GM23248 (cell line): ENCODE measurements around the gene ASB3. TPM values are rescaled to one million over a fixed set of nuclear protein-coding genes. Genes with fewer than 3 reads are reported as not detected.

Experiments used
- DNase-seq: peaks from one replicate; pipeline ENCODE4 v3.0.0-alpha.2; 2015
- H2AFZ ChIP-seq: fragments of 200-600 bp; sonication (generic); 2 replicates; pipeline ENCODE4 v1.6.1; 2016; ENCODE audit warnings: antibody characterized with exemption
- H3F3A ChIP-seq: fragments of 200-600 bp; sonication (generic); 2 replicates; pipeline ENCODE4 v1.6.1; 2016; ENCODE audit warnings: mild to moderate bottlenecking, antibody characterized with exemption, mixed run types; ENCODE audit not compliant: insufficient read depth
- H3K27ac ChIP-seq: fragments of 200-600 bp; sonication (generic); 2 replicates; pipeline ENCODE4 v1.5.1; 2016; ENCODE audit warnings: mild to moderate bottlenecking
- H3K27me3 ChIP-seq: fragments of 200-600 bp; sonication (generic); replicated peaks from 2 replicates; pipeline ENCODE4 v1.6.1; 2016; ENCODE audit warnings: mild to moderate bottlenecking; ENCODE audit not compliant: insufficient read depth
- H3K36me3 ChIP-seq: fragments of 200-600 bp; sonication (generic); 2 replicates; pipeline ENCODE4 v1.6.1; 2016; ENCODE audit warnings: low read depth, mild to moderate bottlenecking
- H3K4me1 ChIP-seq: fragments of 200-600 bp; sonication (generic); 2 replicates; pipeline ENCODE4 v1.6.1; 2016; ENCODE audit warnings: mild to moderate bottlenecking; ENCODE audit not compliant: insufficient read depth
- H3K4me2 ChIP-seq: fragments of 200-600 bp; sonication (generic); one replicate; pipeline ENCODE4 v1.6.1; 2016; ENCODE audit warnings: mild to moderate bottlenecking; ENCODE audit not compliant: unreplicated experiment
- H3K4me3 ChIP-seq: fragments of 200-600 bp; sonication (generic); 2 replicates; pipeline ENCODE4 v1.5.1; 2016; ENCODE audit warnings: mild to moderate bottlenecking
- H3K79me2 ChIP-seq: fragments of 200-600 bp; sonication (generic); 2 replicates; pipeline ENCODE4 v1.6.1; 2016; ENCODE audit warnings: mild to moderate bottlenecking; ENCODE audit not compliant: insufficient read depth
- H3K9ac ChIP-seq: fragments of 200-600 bp; sonication (generic); 2 replicates; pipeline ENCODE4 v1.6.1; 2016; ENCODE audit warnings: mild to moderate bottlenecking
- H3K9me2 ChIP-seq: fragments of 200-600 bp; sonication (generic); 2 replicates; pipeline ENCODE4 v1.6.1; 2016; ENCODE audit warnings: mixed run types, mild to moderate bottlenecking, moderate library complexity; ENCODE audit not compliant: insufficient read depth
- H3K9me3 ChIP-seq: fragments of 200-600 bp; sonication (generic); one replicate; pipeline ENCODE4 v1.6.1; 2017; ENCODE audit warnings: low read depth
- H4K20me1 ChIP-seq: fragments of 200-600 bp; sonication (generic); 2 replicates; pipeline ENCODE4 v1.6.0; 2016; ENCODE audit not compliant: insufficient read depth
- EZH2 ChIP-seq: fragments of 200-600 bp; sonication (generic); IDR thresholded peaks from 2 replicates; pipeline ENCODE4 v1.6.1; 2018; ENCODE audit warnings: antibody characterized with exemption, mild to moderate bottlenecking; ENCODE audit not compliant: insufficient read depth, poor library complexity, severe bottlenecking
- EZH2phosphoT487 ChIP-seq: fragments of 200-600 bp; sonication (generic); IDR thresholded peaks from 2 replicates; pipeline ENCODE4 v1.6.1; 2018; ENCODE audit warnings: antibody characterized with exemption, moderate library complexity, mild to moderate bottlenecking, low read depth; ENCODE audit not compliant: insufficient read depth
- WGBS, 2 experiments: methylation state at CpG; one replicate each; pipeline ENCODE4 v1.1.6; 2015 to 2017; ENCODE audit warnings: low lambda C conversion rate in 2 of 2, low coverage in 1 of 2; ENCODE audit errors: missing lambda C conversion rate in 2 of 2; 5-methylcytosine and 5-hydroxymethylcytosine counted together
- in situ Hi-C: fragments of 300-500 bp; cut with MboI; formaldehyde crosslinking; loops from 2 replicates; pipeline ENCODE4 v1.15.0; 2020
- polyA plus RNA-seq: library from polyadenylated mRNA; unstranded; fragments of >200 nt; fragmentation: Nextera tagmentation; extraction: Ambion mirVana; gene quantifications from 2 replicates; pipeline ENCODE4 v1.2.1, GENCODE V29; 2016
- total RNA-seq: library from RNA; depleted of rRNA; stranded (reverse); fragments of >200 nt; shearing (Covaris generic); gene quantifications from 2 replicates; pipeline ENCODE4 v1.2.3, GENCODE V29; 2014

The ASB3 gene
- total and polyA plus RNA-seq, 2 experiments from 2014 or later, result 19.9 to 23.0 TPM

DNA sequence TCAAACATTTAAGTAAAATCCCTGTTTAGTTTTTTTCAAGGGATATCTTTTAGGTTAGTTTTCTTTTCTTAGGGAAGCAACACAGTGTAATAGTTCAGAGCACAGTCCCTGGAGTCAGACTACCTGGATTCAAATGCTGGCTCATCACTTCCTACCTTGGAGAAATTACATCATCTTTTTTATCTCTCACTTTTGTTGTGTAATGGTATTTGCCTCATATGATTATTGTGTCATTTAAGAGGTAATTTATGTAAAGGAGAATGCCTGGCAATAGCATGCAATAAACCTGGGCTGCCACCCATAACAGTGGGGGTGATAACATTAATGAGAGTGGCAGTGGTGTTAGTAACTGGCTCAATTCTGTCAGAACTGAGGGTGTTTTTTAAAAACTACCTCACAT is 26.4 kb upstream of the ASB3 start:
- Histone ChIP-seq H3K79me2 (no peaks in the 10 kb centered on the region), H3K9me2 (no peaks in the 10 kb centered on the region), H3K4me2 (no peak overlapping the region), H3K27ac (no peak overlapping the region), H3F3A (no peaks in the 10 kb centered on the region), H4K20me1 (no peaks in the 10 kb centered on the region), H3K9ac (no peak overlapping the region), H3K4me1 (no peaks in the 10 kb centered on the region), H3K9me3 (no peaks in the 10 kb centered on the region), H3K27me3 (no peaks in the 10 kb centered on the region), H3K36me3 (peaks cover 62% of the 10 kb centered on the region), H2AFZ (no peak overlapping the region), H3K4me3 (no peak overlapping the region)
- no peak for TF ChIP-seq EZH2
- no peak for TF ChIP-seq EZH2phosphoT487
- no peak for DNase-seq
- in situ Hi-C loops, result no loop called here

DNA sequence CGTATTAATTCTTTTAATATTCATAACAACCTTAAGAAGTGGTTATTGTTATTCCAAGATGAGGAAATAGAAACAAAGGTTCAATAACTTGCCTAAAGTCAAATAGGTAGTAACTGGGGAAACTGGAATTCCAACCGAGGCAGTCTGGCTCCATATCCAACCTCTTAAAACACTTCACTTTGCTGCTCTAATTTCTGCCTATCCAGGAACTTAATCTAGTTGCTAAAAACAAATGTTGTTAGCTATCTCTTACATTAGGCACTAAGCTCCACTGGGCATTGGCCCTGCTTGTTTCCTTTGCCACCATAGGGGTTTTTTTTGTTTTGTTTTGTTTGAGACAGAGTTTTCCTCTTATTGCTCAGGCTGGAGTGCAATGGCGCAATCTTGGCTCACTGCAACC is 24.8 kb upstream of the ASB3 start:
- H3K36me3 ChIP-seq, result peaks cover 61% of the 10 kb centered on the region

DNA sequence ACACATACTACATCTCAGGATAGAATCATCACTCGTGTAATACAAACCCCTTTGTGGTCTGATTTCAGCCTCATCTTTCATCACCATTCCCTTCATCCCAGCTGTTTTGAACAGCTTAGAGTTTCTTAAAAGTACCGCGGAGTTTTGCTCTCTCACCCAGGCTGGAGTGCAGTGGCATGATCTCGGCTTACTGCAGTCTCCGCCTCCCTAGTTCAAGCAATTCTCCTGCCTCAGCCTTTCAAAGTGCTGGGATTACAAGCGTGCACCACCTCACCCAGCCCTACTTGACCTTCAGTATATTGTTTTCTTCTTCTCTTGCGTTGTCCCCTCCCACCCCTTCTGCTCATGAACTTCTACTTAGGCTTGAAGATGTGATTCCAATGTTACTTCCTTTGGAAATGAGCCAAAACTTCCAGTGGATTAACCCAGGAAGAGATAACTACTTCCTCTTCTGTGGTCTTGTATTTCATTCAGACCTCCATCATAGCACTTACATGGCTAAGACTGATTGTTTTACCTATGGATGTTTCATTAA is 15.9 kb upstream of the ASB3 start:
- Histone ChIP-seq H2AFZ (no peak overlapping the region), H3K9me3 (no peaks in the 10 kb centered on the region), H3K4me3 (no peak overlapping the region), H3K27ac (no peak overlapping the region), H3K4me1 (no peaks in the 10 kb centered on the region), H3K9ac (no peak overlapping the region), H3K4me2 (no peak overlapping the region), H3K79me2 (peaks cover 7% of the 10 kb centered on the region), H4K20me1 (no peaks in the 10 kb centered on the region), H3K36me3 (peaks cover 68% of the 10 kb centered on the region), H3F3A (no peaks in the 10 kb centered on the region), H3K9me2 (no peaks in the 10 kb centered on the region), H3K27me3 (no peaks in the 10 kb centered on the region)
- TF ChIP-seq EZH2, result no peak
- no peak for TF ChIP-seq EZH2phosphoT487
- 76 to 79% methylated on average over 7 of the region's 7 CpGs for WGBS, 2 experiments
- in situ Hi-C loops, result no loop called here
- no peak for DNase-seq

More for the DNA sequence above, 24.8 kb upstream of the ASB3 start:
- Histone ChIP-seq H3K4me2 (no peak overlapping the region), H3K27me3 (no peaks in the 10 kb centered on the region), H2AFZ (no peak overlapping the region), H3K79me2 (no peaks in the 10 kb centered on the region), H4K20me1 (no peaks in the 10 kb centered on the region), H3K27ac (no peak overlapping the region), H3K4me3 (no peak overlapping the region), H3K4me1 (no peaks in the 10 kb centered on the region), H3K9me3 (no peaks in the 10 kb centered on the region), H3K9ac (no peak overlapping the region), H3K9me2 (no peaks in the 10 kb centered on the region), H3F3A (no peaks in the 10 kb centered on the region)
- WGBS, 2 experiments, result 95 to 98% methylated on average over 3 of the region's 3 CpGs
- no peak for DNase-seq
- no peak for TF ChIP-seq EZH2phosphoT487
- no peak for TF ChIP-seq EZH2
- in situ Hi-C loops, result no loop called here

DNA sequence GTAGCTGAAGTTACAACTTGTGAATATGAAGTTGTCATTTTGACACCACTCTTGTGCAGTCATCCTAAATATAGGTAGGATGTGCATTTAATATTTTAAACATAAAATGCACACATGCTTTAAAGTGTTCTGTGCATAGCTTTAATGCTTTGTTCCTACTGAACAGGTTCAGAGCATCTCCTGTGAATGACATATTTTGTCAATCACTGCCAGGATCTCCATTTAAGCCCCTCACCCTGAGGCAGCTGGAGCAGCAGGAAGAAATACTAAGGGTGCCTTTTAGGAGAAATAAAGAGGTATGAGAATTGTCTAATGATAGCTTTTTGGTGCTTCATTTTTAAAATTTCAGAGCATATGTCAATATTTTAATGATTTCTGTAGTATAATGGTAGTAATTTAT is 14.8 kb upstream of the ASB3 start:
- TF ChIP-seq EZH2phosphoT487, result no peak
- no peak for TF ChIP-seq EZH2
- H3K36me3 ChIP-seq, result peaks cover 70% of the 10 kb centered on the region

DNA sequence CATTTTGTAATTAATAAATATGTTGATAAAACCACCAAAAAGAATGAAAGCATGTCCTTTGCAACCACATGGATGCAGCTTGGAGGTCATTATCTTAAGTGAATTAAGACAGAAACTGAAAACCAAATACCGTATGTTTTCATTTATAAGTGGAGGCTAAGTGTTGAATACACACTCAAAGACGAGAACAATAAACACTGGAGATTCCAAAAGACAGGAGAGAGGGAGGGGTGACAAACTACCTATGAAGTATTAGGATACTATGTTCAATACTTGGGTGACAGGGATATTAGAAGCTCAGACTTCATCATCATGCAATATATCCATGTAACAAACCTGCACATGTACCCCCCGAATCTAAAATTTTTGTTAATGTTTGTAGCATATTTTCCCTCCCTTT is 7.1 kb upstream of the ASB3 start:
- Histone ChIP-seq H3K36me3 (peaks cover 35% of the 10 kb centered on the region), H3K4me1 (0 out of 2 replicates have a peak, but pooled peaks cover 1% of the 10 kb centered on the region), H3K27me3 (no peaks in the 10 kb centered on the region), H3K4me3 (no peak overlapping the region), H2AFZ (no peak overlapping the region), H3K4me2 (no peak overlapping the region), H3K27ac (no peak overlapping the region), H3K79me2 (peaks cover 68% of the 10 kb centered on the region), H3K9me2 (no peaks in the 10 kb centered on the region), H4K20me1 (no peaks in the 10 kb centered on the region), H3K9me3 (no peaks in the 10 kb centered on the region), H3F3A (no peaks in the 10 kb centered on the region), H3K9ac (no peak overlapping the region)
- no peak for DNase-seq
- TF ChIP-seq EZH2, result no peak
- no peak for TF ChIP-seq EZH2phosphoT487
- in situ Hi-C loops, result no loop called here
- WGBS, 2 experiments, result 78 to 87% methylated on average over 3 of the region's 3 CpGs

More for the DNA sequence above, 14.8 kb upstream of the ASB3 start:
- H3F3A ChIP-seq, result no peaks in the 10 kb centered on the region
- peaks cover 13% of the 10 kb centered on the region for H3K79me2 ChIP-seq
- in situ Hi-C loops, result no loop called here
- no peaks in the 10 kb centered on the region for H3K27me3 ChIP-seq
- H3K9me3 ChIP-seq, result no peaks in the 10 kb centered on the region
- no peaks in the 10 kb centered on the region for H3K9me2 ChIP-seq
- H4K20me1 ChIP-seq, result no peaks in the 10 kb centered on the region
- no peak overlapping the region for H3K27ac ChIP-seq
- no peak overlapping the region for H3K9ac ChIP-seq
- no peak for DNase-seq
- no peak overlapping the region for H3K4me2 ChIP-seq
- H3K4me1 ChIP-seq, result no peaks in the 10 kb centered on the region
- no peak overlapping the region for H2AFZ ChIP-seq
- no peak overlapping the region for H3K4me3 ChIP-seq
